Loucy (cell line): ENCODE measurements around the gene NFAT5.

Experiments
- EZH2phosphoT487 ChIP-seq: fragments of 200-600 bp; IDR thresholded peaks from 2 replicates; pipeline ENCODE4 v1.6.1; 2018; ENCODE audit warnings: antibody characterized with exemption, mild to moderate bottlenecking, moderate library complexity, borderline replicate concordance
- TF ChIP-seq, protein P1 (sequence below): fragments of 200-600 bp; sonication (generic); conservative IDR thresholded peaks from 2 replicates; pipeline ENCODE4 v1.5.1; 2014; ENCODE audit warnings: mild to moderate bottlenecking, antibody characterized with exemption, low read length

DNA sequence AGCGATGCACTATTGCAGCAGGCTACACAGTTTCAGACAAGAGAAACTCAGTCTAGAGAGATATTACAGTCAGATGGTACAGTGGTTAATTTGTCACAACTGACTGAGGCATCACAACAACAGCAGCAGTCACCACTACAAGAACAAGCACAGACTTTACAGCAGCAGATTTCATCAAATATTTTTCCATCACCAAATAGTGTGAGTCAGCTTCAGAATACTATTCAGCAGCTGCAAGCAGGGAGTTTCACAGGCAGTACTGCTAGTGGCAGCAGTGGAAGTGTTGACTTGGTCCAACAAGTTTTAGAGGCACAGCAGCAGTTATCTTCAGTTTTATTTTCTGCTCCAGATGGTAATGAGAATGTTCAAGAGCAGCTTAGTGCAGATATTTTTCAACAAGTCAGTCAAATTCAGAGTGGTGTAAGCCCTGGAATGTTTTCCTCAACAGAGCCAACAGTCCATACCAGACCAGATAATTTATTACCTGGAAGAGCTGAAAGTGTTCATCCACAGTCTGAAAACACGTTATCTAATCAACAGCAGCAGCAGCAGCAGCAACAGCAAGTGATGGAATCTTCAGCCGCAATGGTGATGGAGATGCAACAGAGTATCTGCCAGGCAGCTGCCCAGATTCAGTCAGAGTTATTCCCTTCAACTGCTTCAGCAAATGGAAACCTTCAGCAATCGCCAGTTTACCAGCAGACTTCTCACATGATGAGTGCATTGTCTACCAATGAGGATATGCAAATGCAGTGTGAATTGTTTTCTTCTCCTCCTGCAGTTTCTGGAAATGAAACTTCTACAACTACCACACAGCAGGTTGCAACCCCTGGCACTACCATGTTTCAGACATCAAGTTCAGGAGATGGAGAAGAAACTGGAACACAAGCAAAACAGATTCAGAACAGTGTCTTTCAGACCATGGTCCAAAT, 126.5 kb downstream of the NFAT5 start:
- TF ChIP-seq, protein P1, sequence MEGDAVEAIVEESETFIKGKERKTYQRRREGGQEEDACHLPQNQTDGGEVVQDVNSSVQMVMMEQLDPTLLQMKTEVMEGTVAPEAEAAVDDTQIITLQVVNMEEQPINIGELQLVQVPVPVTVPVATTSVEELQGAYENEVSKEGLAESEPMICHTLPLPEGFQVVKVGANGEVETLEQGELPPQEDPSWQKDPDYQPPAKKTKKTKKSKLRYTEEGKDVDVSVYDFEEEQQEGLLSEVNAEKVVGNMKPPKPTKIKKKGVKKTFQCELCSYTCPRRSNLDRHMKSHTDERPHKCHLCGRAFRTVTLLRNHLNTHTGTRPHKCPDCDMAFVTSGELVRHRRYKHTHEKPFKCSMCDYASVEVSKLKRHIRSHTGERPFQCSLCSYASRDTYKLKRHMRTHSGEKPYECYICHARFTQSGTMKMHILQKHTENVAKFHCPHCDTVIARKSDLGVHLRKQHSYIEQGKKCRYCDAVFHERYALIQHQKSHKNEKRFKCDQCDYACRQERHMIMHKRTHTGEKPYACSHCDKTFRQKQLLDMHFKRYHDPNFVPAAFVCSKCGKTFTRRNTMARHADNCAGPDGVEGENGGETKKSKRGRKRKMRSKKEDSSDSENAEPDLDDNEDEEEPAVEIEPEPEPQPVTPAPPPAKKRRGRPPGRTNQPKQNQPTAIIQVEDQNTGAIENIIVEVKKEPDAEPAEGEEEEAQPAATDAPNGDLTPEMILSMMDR: no peak
- TF ChIP-seq EZH2phosphoT487: no peak
